Activated B cell treated with CpG ODN at 0.5 μM for 24 hours (primary cell): ENCODE measurements around the gene AASDHPPT. TPM values are rescaled to one million over a fixed set of nuclear protein-coding genes. Genes with fewer than 3 reads are reported as not detected.
"Not testable (repeated sequence)": the region's sequence is repeated elsewhere in the genome, so short reads cannot be mapped to it uniquely, and the experiment has no call there.

Source experiments
- ATAC-seq: fragments of 200-7000 bp; cut with Tn5 transposase; one replicate; pipeline ENCODE4 v1.10.0; 2021; ENCODE audit warnings: low read depth, mild to moderate bottlenecking, moderate library complexity
- CTCF ChIA-PET: fragments of 350-600 bp; sonication (Branson Sonifier 250); formaldehyde crosslinking; loops from one replicate; lab custom pipeline; 2021; ENCODE audit warnings: antibody characterized with exemption; lab: Charles Lee
- POLR2A ChIA-PET: fragments of 350-600 bp; sonication (Branson Sonifier 250); formaldehyde crosslinking; loops from one replicate; lab custom pipeline; 2021; ENCODE audit warnings: antibody characterized with exemption; lab: Charles Lee
- DNase-seq: peaks from one replicate; pipeline ENCODE4 v3.0.0; 2022
- H3K27ac Mint-ChIP-seq: one replicate; pipeline ENCODE4 v1.8.0; 2020; ENCODE audit warnings: mixed read lengths
- H3K27me3 Mint-ChIP-seq: one replicate; pipeline ENCODE4 v1.8.0; 2021; ENCODE audit warnings: mixed read lengths
- H3K36me3 Mint-ChIP-seq: one replicate; pipeline ENCODE4 v1.8.0; 2021; ENCODE audit warnings: low read depth, mixed read lengths
- H3K4me1 Mint-ChIP-seq: one replicate; pipeline ENCODE4 v1.8.0; 2021; ENCODE audit warnings: mixed read lengths
- H3K4me3 Mint-ChIP-seq: one replicate; pipeline ENCODE4 v1.8.0; 2020; ENCODE audit warnings: mild to moderate bottlenecking, mixed read lengths
- H3K9me3 Mint-ChIP-seq: one replicate; pipeline ENCODE4 v1.8.0; 2020; ENCODE audit warnings: mixed read lengths
- CTCF ChIP-seq: fragments of 200-600 bp; IDR thresholded peaks from one replicate; pipeline ENCODE4 v1.8.0; 2022; ENCODE audit warnings: antibody characterized with exemption, mild to moderate bottlenecking
- intact Hi-C: fragments of 100-400 bp; cut with micrococcal nuclease; formaldehyde crosslinking; loops from one replicate; pipeline ENCODE4 v1.15.1; 2024
- total RNA-seq: library from RNA; stranded (reverse); gene quantifications from 2 replicates; pipeline ENCODE4 v1.2.3, GENCODE V29; 2022

Gene AASDHPPT
- total RNA-seq, 1 donor from 2014 or later: 29.6 TPM

GRCh38 chr11:106032861-106033260, 44.6 kb upstream of the AASDHPPT start:
- CTCF ChIA-PET: no interaction called here
- no peak for ATAC-seq
- peaks cover 43% of the 10 kb centered on the region for H3K27me3 Mint-ChIP-seq

GRCh38 chr11:106043540-106043939, 33.9 kb upstream of the AASDHPPT start:
- ChIA-PET CTCF (no interaction called here), POLR2A (no interaction called here)
- TF ChIP-seq CTCF: no peak
- H3K36me3 Mint-ChIP-seq: no peaks in the 10 kb centered on the region
- no peak for DNase-seq
- no peak overlapping the region for H3K27ac Mint-ChIP-seq
- H3K4me3 Mint-ChIP-seq: no peak overlapping the region
- peaks cover 18% of the 10 kb centered on the region for H3K27me3 Mint-ChIP-seq
- H3K9me3 Mint-ChIP-seq: no peaks in the 10 kb centered on the region
- H3K4me1 Mint-ChIP-seq: no peaks in the 10 kb centered on the region
- intact Hi-C loops: no loop called here
- no peak for ATAC-seq

More at GRCh38 chr11:106032861-106033260, 44.6 kb upstream of the AASDHPPT start:
- DNase-seq: no peak
- POLR2A ChIA-PET: no interaction called here
- H3K4me3 Mint-ChIP-seq: no peak overlapping the region
- intact Hi-C loops: no loop called here
- H3K36me3 Mint-ChIP-seq: no peaks in the 10 kb centered on the region
- no peaks in the 10 kb centered on the region for H3K4me1 Mint-ChIP-seq
- H3K9me3 Mint-ChIP-seq: peaks cover 2% of the 10 kb centered on the region
- no peak for TF ChIP-seq CTCF
- no peak overlapping the region for H3K27ac Mint-ChIP-seq

- DNase-seq: no peak
- intact Hi-C loops: no loop called here
- ATAC-seq: no peak
- Mint-ChIP-seq H3K9me3 (no peaks in the 10 kb centered on the region), H3K4me1 (no peaks in the 10 kb centered on the region), H3K27me3 (peaks cover 14% of the 10 kb centered on the region), H3K4me3 (no peak overlapping the region), H3K36me3 (no peaks in the 10 kb centered on the region), H3K27ac (no peak overlapping the region)
- POLR2A ChIA-PET: no interaction called here
- TF ChIP-seq CTCF: no peak
- CTCF ChIA-PET: no interaction called here
These were observed 29.8 kb upstream of the AASDHPPT start for GRCh38 chr11:106047631-106048030.

GRCh38 chr11:106049727-106050476, 27.6 kb upstream of the AASDHPPT start:
- Mint-ChIP-seq H3K9me3 (no peaks in the 10 kb centered on the region), H3K27ac (no peak overlapping the region), H3K36me3 (no peaks in the 10 kb centered on the region), H3K4me3 (no peak overlapping the region), H3K4me1 (no peaks in the 10 kb centered on the region), H3K27me3 (peaks cover 5% of the 10 kb centered on the region)
- ChIA-PET POLR2A (no interaction called here), CTCF (no interaction called here)
- no peak for DNase-seq
- no peak for ATAC-seq
- intact Hi-C loops: no loop called here
- no peak for TF ChIP-seq CTCF

- no peak for DNase-seq
- no peaks in the 10 kb centered on the region for H3K4me1 Mint-ChIP-seq
- no peak for TF ChIP-seq CTCF
- POLR2A ChIA-PET: no interaction called here
- ATAC-seq: no peak
- intact Hi-C loops: no loop called here
- H3K4me3 Mint-ChIP-seq: no peak overlapping the region
- no peaks in the 10 kb centered on the region for H3K36me3 Mint-ChIP-seq
- CTCF ChIA-PET: no interaction called here
- H3K27me3 Mint-ChIP-seq: peaks cover 5% of the 10 kb centered on the region
- no peaks in the 10 kb centered on the region for H3K9me3 Mint-ChIP-seq
- no peak overlapping the region for H3K27ac Mint-ChIP-seq
These were observed 26.4 kb upstream of the AASDHPPT start for GRCh38 chr11:106051103-106051502.

GRCh38 chr11:106058377-106058776, 19.1 kb upstream of the AASDHPPT start:
- ATAC-seq, DNase-seq, POLR2A ChIA-PET, H3K27me3 Mint-ChIP-seq, intact Hi-C loops, H3K4me3 Mint-ChIP-seq, H3K9me3 Mint-ChIP-seq, H3K27ac Mint-ChIP-seq: not testable (repeated sequence)
- peaks cover 22% of the 10 kb centered on the region for H3K36me3 Mint-ChIP-seq
- H3K4me1 Mint-ChIP-seq: peaks cover 11% of the 10 kb centered on the region
- CTCF ChIA-PET: interaction anchor here (0.8 kb wide), 1 partner anchor 12 kb away, joined by 3 read pairs; no protein-coding TSS in a partner anchor
